SKM-1 treated with dmso at 0.1 percent for 144 hours (cell line): Measurements from ENCODE around the gene GSTO1.

ENCODE experiments used
- DNase-seq: peaks from one replicate; lab custom pipeline; 2025; ENCODE audit not compliant: unreplicated experiment; lab: John Stamatoyannopoulos, UW

GSTO1 gene

DNA sequence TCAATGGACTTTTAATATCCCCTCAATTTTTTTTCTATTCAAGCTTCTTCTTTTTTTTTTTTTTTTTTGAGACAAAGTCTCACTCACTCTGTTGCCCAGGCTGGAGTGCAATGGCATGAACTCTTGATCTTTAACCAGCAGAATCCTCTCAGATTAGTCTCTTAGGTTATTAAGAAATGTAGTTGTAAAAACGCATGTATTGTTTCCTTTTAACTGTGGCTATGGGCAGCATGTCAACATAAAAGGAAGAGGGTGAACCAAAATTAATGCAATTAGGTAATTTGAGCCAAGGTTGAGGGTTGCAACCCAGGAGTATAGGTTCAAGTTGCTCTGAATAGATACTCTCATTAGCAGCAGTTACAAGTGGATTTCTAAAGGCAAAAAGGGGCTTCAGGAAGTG is 4.3 kb upstream of the GSTO1 start:
- no peak for DNase-seq

DNA sequence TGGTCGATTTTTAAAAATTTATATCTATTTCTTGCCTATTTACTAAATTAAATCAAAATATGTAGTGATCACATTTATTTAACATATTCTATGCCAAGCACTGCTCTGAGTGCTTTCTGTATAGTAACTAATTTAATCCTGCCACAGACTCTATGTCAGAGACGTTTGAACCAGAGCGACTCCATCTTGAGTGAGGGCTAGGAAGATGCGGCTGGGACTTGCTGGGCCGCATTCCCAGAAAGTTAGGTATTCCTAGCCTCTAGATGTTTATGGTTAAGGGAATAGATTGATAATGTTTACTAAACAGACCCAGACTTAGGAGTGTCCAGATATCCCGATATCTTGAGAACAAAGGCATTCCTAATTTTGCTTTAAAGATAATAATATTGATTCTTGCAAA is 3.2 kb upstream of the GSTO1 start:
- no peak for DNase-seq

- no peak for DNase-seq
Observed at GRCh38 chr10:104252368-104252767, 2.3 kb upstream of the GSTO1 start.

DNA sequence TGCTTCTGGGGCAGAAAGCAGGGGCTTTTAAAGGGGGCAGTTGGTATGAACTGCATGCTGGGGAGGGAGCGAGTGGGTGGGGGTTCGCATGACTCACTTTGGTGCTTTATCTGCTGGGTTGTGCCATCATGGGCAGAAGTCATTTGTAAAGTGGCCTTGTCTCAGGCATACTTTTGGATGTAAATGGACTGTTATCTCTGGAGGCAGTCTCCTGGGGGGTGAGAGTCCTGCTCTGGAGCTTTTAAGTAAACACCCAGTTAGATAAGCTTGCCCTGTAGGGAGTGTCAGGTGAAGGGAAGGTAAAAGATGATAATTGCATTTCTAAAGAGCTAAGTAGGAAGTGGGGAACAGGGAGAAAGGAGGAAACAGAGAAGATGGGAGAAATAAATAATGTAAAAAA is 1.6 kb upstream of the GSTO1 start:
- DNase-seq, result no peak

DNA sequence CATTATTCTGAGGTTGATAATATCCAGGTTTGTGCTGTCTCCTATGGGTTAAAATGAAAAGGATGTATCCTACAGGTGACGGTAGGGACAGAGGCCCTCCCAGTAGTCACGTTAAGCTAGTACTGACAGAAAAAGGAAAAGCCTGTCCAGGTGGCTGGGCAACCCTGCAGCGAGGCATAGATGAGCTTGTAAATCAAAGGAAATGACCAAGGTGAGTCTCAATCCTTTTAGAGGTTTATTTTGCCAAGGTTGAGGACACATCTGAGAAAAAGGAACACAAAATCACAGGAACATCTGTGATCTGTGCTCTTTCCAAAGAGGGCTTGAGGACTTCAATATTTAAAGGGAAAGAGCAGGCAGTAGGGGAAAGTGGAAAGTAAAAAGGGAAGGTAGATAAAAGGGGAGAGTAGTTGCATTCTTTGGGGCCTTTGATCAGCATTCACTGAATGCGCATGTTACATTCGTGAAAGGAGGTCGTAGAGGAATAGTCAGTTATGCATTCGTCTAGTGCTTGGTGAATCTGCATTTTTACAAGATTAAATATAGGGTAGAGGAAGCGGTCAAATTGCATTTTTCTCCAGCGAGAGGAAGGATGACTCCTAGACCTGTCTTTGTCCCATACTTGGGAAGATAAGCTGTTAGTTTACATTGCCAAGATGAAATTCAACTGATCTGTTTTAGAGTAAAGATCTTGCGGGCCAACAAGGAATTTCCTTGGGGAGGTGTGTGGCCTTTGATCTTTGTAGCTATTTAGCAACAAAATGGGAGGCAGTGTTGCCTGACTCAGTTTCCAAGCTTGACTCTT is 884 bp upstream of the GSTO1 start:
- DNase-seq, result no peak

DNA sequence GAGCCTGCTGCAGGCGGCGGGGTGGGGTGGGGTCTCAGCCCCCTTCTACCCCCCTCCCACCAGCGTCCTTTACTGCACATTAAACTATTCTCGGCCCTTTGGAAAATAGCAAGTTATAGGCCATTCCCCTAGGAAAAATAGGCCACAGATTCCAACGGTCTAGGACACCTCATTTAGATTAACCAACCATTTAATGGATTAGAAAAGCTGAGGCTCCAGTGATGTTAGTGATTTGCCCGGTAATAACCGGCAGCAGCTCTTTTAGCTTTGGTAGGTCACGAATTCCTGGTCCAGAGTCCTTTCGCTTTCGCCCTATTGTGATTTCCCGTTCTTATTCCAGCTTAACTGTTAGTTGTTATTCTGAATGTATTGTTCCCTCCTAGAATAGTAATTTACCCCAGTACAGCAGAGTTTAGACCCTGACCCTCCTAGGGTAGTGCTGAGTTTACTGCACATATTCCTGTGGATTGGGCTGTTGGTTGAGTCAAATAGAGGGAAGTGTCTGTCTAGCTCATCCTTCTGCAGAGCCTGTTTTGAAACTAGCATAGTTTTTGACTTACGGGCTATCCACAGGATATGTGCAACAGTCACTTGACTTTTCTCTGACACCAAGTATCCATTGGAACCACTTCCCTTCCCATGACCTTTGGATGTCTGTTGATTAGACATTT is 754 bp downstream of the GSTO1 start:
- peak; percentile 82 for DNase-seq

DNA sequence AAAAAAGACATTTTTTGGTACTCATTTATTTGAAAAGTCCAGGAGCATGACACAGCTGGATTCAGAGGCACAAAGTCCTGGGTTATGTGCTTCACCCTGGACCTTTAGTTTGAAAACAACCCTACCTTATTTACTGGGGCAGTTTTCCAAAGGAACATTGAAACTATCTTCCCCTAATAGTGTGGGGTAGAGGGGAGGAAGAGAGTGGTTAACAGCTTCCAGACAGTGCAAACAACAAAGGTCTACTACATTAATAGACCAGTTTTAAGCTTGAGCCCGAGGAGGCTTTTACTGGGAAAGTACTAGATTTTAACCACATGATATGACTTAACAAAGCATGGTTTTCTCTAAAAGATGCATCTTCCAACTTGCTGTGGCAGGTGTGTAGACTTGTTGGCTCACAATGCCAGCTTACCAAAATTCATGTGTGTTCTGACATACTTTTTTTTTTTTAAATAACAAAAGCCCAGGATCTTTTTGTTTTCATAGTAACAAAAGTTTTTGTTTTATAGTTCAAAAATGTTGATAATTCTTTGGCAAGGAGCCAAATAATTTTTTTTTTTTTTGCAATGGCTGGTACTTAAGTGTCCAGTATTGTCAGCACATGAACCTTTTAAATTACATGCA is 1.8 kb downstream of the GSTO1 start:
- no peak for DNase-seq

- DNase-seq, result no peak
Observed at GRCh38 chr10:104257235-104257634, 2.5 kb downstream of the GSTO1 start.

GRCh38 chr10:104258209-104258608 is 3.5 kb downstream of the GSTO1 start:
- no peak for DNase-seq

DNA sequence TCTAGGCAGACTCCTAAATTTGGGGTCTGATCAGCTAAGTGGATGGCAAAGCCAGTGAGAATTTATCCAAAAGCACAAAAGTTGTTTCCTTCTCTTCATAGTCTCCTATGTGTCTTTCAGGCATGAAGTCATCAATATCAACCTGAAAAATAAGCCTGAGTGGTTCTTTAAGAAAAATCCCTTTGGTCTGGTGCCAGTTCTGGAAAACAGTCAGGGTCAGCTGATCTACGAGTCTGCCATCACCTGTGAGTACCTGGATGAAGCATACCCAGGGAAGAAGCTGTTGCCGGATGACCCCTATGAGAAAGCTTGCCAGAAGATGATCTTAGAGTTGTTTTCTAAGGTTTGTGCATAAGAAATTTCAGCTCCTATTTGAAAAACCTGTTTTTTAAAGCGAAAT is 4.8 kb downstream of the GSTO1 start:
- no peak for DNase-seq

GRCh38 chr10:104259999-104260774 is 5.5 kb downstream of the GSTO1 start:
- DNase-seq, result no peak

DNA sequence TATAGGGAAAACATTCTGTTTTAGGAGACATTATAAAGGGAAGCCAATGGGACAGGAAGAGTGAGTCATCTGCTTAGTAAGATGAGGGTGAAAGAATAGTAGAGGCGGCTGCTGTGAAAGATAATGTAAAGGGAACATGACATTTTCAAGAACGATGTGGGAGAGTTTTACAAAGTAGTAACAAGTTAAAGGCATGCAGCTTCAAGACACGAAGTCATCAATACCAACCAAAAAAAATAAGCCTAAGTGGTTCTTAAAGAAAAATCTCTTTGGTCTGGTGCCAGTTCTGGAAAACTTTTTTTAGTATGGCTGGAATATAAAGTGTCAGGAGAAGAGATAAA is 6.1 kb downstream of the GSTO1 start:
- DNase-seq, result no peak

GRCh38 chr10:104262055-104262454 is 7.4 kb downstream of the GSTO1 start:
- DNase-seq, result no peak

- DNase-seq, result no peak
Observed at GRCh38 chr10:104264783-104265182, 10.1 kb downstream of the GSTO1 start.

- DNase-seq, result no peak
Observed at GRCh38 chr10:104267721-104268404, 13.2 kb downstream of the GSTO1 start.

DNA sequence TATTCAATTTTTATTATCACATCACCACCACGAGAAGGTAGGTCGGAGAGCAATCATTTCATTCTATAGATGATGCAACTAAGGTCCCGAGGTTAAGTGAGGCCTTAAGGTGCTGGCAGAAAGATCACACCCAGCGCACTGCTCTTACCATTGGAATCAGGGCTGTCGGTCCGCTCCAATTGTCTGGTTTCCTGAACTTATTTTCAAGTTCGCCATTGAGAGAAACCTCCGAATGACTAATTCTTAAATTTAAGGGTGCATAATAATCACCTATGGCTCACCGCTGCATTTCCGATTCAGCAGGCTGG is 13.7 kb downstream of the GSTO1 start:
- DNase-seq, result no peak

DNA sequence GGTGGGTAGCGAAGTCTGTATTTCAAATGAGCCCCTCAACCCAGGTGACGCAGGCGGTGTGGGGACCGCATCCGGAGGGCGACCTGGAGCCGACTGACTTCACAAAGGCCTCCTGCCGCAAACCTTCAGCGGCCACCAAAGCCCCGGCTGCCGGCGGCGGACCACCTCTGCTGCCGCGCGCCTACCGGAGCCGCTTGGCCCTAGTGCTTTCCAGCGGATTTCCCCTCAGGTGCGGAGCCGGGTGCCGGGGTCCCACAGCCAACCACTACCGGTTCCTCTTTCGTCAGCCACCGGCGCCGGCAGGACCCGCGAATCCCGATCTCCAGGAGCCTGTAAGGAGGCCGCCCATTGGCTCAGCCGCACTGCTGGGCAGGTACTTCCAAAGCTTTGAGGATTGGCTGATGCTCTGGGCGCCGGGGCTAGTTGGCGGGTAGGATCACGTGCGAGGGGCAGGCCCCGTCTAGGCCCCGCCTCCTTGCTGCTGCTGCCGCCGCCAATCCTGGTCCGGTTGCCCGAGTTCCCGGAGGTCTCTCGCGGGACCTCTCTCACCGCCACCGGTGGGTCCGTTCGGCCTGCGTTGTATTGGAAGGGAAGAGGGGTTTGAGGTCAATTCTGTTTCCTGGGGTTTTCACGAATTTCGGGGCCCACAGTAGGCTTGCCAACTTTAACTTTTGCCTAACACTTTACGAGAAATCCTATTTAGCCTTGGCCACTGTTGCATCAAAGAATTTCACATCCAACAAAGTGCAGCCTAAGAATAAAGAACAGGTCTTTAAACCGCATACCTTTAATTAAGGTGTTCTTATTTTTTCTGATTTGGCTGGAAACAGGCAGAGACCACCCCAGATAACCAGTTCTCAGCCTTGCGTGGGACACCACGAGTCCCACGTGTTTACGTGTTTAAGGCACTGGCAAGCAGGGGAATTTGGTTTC is 14.3 kb downstream of the GSTO1 start, which contains the start of gene GSTO2:
TSS of gene GSTO2 (plus strand) at position 472 of the 933 bp plus-strand sequence. CDS start 5,732 bp downstream, outside the sequence.
- peak; percentile 98 for DNase-seq

GRCh38 chr10:104273286-104273685 is 18.6 kb downstream of the GSTO1 start:
- DNase-seq, result no peak

DNA sequence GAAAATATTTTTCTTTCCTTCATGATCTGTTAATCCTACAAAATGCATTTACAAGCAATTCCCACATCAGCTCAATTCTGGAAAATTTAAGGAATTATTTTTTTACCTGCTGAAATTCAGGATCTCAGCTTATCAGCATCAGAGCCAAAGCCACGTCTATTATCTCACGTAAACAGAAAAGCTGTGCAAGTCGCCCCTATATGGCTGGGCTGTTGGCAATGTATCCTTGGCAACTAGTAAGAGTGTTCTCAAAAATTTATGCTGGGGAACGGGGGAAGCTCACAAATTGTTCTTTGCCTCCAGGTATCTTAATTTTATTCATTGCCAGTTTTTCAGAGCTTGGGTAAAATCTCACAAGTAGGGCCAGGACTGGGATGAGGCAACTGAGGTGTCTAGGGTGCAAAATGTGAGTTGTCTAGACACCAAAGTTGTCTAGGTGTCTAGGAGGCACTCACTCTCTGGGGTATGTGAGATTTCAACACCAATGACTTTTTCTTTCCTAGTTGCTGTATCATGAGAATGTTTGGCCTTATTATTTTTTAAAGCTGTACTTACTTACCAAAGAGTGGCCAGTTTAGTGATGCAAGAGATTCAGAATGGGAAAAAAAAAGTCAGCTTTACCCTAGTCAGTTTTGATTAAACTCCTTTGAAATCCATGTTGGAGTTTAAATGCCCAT is 19.3 kb downstream of the GSTO1 start:
- no peak for DNase-seq
